ENCODE results near the gene TTYH3.

The TTYH3 gene

DNA sequence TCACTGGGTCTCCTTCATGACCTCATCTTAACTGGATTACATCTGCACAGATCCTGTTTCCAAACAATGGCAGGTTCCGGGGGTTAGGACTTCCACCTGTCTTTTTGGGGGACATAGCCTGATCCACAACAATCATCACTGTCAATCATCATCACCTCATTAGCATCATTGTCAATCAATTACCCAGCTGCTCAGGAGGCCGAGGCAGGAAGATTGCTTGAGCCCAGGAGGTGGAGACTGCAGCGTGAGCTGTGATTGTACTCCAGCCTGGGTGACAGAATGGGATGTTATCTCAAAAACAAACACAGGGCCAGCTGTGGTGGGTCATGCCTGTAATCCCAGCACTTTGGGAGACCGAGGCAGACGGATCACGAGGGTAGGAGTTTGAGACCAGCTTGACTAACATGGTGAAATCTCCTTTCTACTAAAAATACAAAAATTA lies 74.9 kb downstream of the TTYH3 start:
- Histone ChIP-seq H3K27me3 (replicated peaks; ENCODE audit: control insufficient read depth, insufficient read depth, low read length) (no peaks in the 10 kb centered on the region), H3K36me3 (ENCODE audit: control insufficient read depth, insufficient read depth, low read length) (no peaks in the 10 kb centered on the region), H3K4me3 (replicated peaks; ENCODE audit: low read depth, low read length) (no peak overlapping the region)
- no peak for TF ChIP-seq CTCF (IDR thresholded peaks at IDR 0.05; ENCODE audit: insufficient read depth, low read length, poor library complexity, severe bottlenecking)
- no peak for DNase-seq (ENCODE audit: extremely low read depth, insufficient read length)

GRCh38 chr7:2707481-2707880 lies 75.7 kb downstream of the TTYH3 start:
- Histone ChIP-seq H3K4me3 (replicated peaks; ENCODE audit: low read depth, low read length) (no peak overlapping the region), H3K27me3 (replicated peaks; ENCODE audit: control insufficient read depth, insufficient read depth, low read length) (no peaks in the 10 kb centered on the region), H3K36me3 (ENCODE audit: control insufficient read depth, insufficient read depth, low read length) (no peaks in the 10 kb centered on the region)
- no peak for DNase-seq (ENCODE audit: extremely low read depth, insufficient read length)
- no peak for TF ChIP-seq CTCF (IDR thresholded peaks at IDR 0.05; ENCODE audit: insufficient read depth, low read length, poor library complexity, severe bottlenecking)

- no peak for TF ChIP-seq CTCF (IDR thresholded peaks at IDR 0.05; ENCODE audit: insufficient read depth, low read length, poor library complexity, severe bottlenecking)
- no peak overlapping the region for H3K4me3 ChIP-seq (replicated peaks; ENCODE audit: low read depth, low read length)
- no peak for DNase-seq (ENCODE audit: extremely low read depth, insufficient read length)
These were observed 76.3 kb downstream of the TTYH3 start for GRCh38 chr7:2708041-2708440.

GRCh38 chr7:2708547-2709310 lies 76.9 kb downstream of the TTYH3 start:
- Histone ChIP-seq H3K4me3 (replicated peaks; ENCODE audit: low read depth, low read length) (peak overlapping the region; percentile 63), H3K27me3 (replicated peaks; ENCODE audit: control insufficient read depth, insufficient read depth, low read length) (no peaks in the 10 kb centered on the region), H3K36me3 (ENCODE audit: control insufficient read depth, insufficient read depth, low read length) (no peaks in the 10 kb centered on the region)
- no peak for DNase-seq (ENCODE audit: extremely low read depth, insufficient read length)
- no peak for TF ChIP-seq CTCF (IDR thresholded peaks at IDR 0.05; ENCODE audit: insufficient read depth, low read length, poor library complexity, severe bottlenecking)

More at GRCh38 chr7:2708041-2708440, 76.3 kb downstream of the TTYH3 start:
- H3K27me3 ChIP-seq (replicated peaks; ENCODE audit: control insufficient read depth, insufficient read depth, low read length) = no peaks in the 10 kb centered on the region
- H3K36me3 ChIP-seq (ENCODE audit: control insufficient read depth, insufficient read depth, low read length) = no peaks in the 10 kb centered on the region

GRCh38 chr7:2709553-2710285 lies 77.9 kb downstream of the TTYH3 start:
- Histone ChIP-seq H3K27me3 (replicated peaks; ENCODE audit: control insufficient read depth, insufficient read depth, low read length) (no peaks in the 10 kb centered on the region), H3K4me3 (replicated peaks; ENCODE audit: low read depth, low read length) (peak overlapping the region; percentile 63), H3K36me3 (ENCODE audit: control insufficient read depth, insufficient read depth, low read length) (no peaks in the 10 kb centered on the region; the same call in 1 of the 2 replicates)
- peak; percentile 93 for DNase-seq (ENCODE audit: extremely low read depth, insufficient read length)
- TF ChIP-seq CTCF (IDR thresholded peaks at IDR 0.05; ENCODE audit: insufficient read depth, low read length, poor library complexity, severe bottlenecking) = peak; percentile 100

Data from GM06990 (cell line).